ENCODE data around the gene NELFE.
"Not testable (repeated sequence)": the region's sequence is repeated elsewhere in the genome, so short reads cannot be mapped to it uniquely, and the experiment has no call there.

NELFE gene

GRCh38 chr6:31952140-31952805, 6.5 kb downstream of the NELFE start:
- DNase-seq (ENCODE audit: extremely low read depth in 1 of 2, low read depth in 1 of 2): peak in 1 of 2 donors; percentile 25

- no peak for DNase-seq (ENCODE audit: extremely low read depth in 1 of 2, low read depth in 1 of 2)
These were observed 8.7 kb downstream of the NELFE start for GRCh38 chr6:31949926-31950548.

GRCh38 chr6:31948753-31949413, 9.9 kb downstream of the NELFE start:
- no peak for DNase-seq (ENCODE audit: extremely low read depth in 1 of 2, low read depth in 1 of 2)

GRCh38 chr6:31948306-31948705, 10.5 kb downstream of the NELFE start:
- no peak for DNase-seq (ENCODE audit: extremely low read depth in 1 of 2, low read depth in 1 of 2)

GRCh38 chr6:31947864-31948263, 10.9 kb downstream of the NELFE start:
- no peak for DNase-seq (ENCODE audit: extremely low read depth in 1 of 2, low read depth in 1 of 2)

GRCh38 chr6:31947070-31947675, 11.6 kb downstream of the NELFE start:
- no peak for DNase-seq (ENCODE audit: extremely low read depth in 1 of 2, low read depth in 1 of 2)

GRCh38 chr6:31946370-31946885, 12.3 kb downstream of the NELFE start:
- DNase-seq (ENCODE audit: extremely low read depth in 1 of 2, low read depth in 1 of 2): no peak

GRCh38 chr6:31945507-31946369, 13.0 kb downstream of the NELFE start, which contains the start of gene CFB:
TSS of gene CFB (plus strand) at chr6:31946095. CDS start at chr6:31946222, 127 bp downstream.
- no peak for DNase-seq (ENCODE audit: extremely low read depth in 1 of 2, low read depth in 1 of 2)

GRCh38 chr6:31945154-31945506, 13.6 kb downstream of the NELFE start:
- DNase-seq (ENCODE audit: extremely low read depth in 1 of 2, low read depth in 1 of 2): no peak

GRCh38 chr6:31943742-31944141, 15.0 kb downstream of the NELFE start:
- DNase-seq (ENCODE audit: extremely low read depth in 1 of 2, low read depth in 1 of 2): no peak

- DNase-seq (ENCODE audit: extremely low read depth in 1 of 2, low read depth in 1 of 2): no peak
These were observed 18.5 kb downstream of the NELFE start for GRCh38 chr6:31940256-31940664.

GRCh38 chr6:31935823-31936222, 22.9 kb downstream of the NELFE start:
- no peak for DNase-seq (ENCODE audit: extremely low read depth in 1 of 2, low read depth in 1 of 2)

- no peak for DNase-seq (ENCODE audit: extremely low read depth in 1 of 2, low read depth in 1 of 2)
These were observed 23.8 kb downstream of the NELFE start for GRCh38 chr6:31935021-31935420.

- DNase-seq (ENCODE audit: extremely low read depth in 1 of 2, low read depth in 1 of 2): no peak
These were observed 25.2 kb downstream of the NELFE start for GRCh38 chr6:31933537-31933936.

GRCh38 chr6:31932137-31932536, 26.6 kb downstream of the NELFE start:
- not testable (repeated sequence) for DNase-seq (ENCODE audit: extremely low read depth in 1 of 2, low read depth in 1 of 2)

GRCh38 chr6:31930962-31931361, 27.8 kb downstream of the NELFE start:
- DNase-seq (ENCODE audit: extremely low read depth in 1 of 2, low read depth in 1 of 2): no peak

- no peak for DNase-seq (ENCODE audit: extremely low read depth in 1 of 2, low read depth in 1 of 2)
These were observed 30.2 kb downstream of the NELFE start for GRCh38 chr6:31928672-31928939.

- no peak for DNase-seq (ENCODE audit: extremely low read depth in 1 of 2, low read depth in 1 of 2)
These were observed 30.7 kb downstream of the NELFE start for GRCh38 chr6:31927863-31928671.

- DNase-seq (ENCODE audit: extremely low read depth in 1 of 2, low read depth in 1 of 2): no peak
These were observed 31.4 kb downstream of the NELFE start, which contains the start of gene C2 for GRCh38 chr6:31927242-31927862. TSS of gene C2 (plus strand) at chr6:31927717. CDS start at chr6:31927753, 36 bp downstream.
